ENCODE data around the gene ACSM2A. TPM values are rescaled to one million over a fixed set of nuclear protein-coding genes. Genes with fewer than 3 reads are reported as not detected.
"Not testable (repeated sequence)": the region's sequence is repeated elsewhere in the genome, so short reads cannot be mapped to it uniquely, and the experiment has no call there.

ACSM2A gene
- total RNA-seq, 2 experiments from 2014 or later: not detected

GRCh38 chr16:20531795-20532194 lies 80.5 kb downstream of the ACSM2A start:
- H3K4me3 Mint-ChIP-seq; POLR2A ChIA-PET; intact Hi-C loops (cut with micrococcal nuclease); DNase-seq; H3K4me1 Mint-ChIP-seq (ENCODE audit: low read depth); CTCF ChIA-PET; H3K27me3 Mint-ChIP-seq; H3K9me3 Mint-ChIP-seq; H3K36me3 Mint-ChIP-seq; H3K27ac Mint-ChIP-seq: not testable (repeated sequence)

GRCh38 chr16:20532284-20532792 lies 81.0 kb downstream of the ACSM2A start:
- H3K9me3 Mint-ChIP-seq: not testable (repeated sequence)

GRCh38 chr16:20536669-20537068 lies 85.3 kb downstream of the ACSM2A start:
- H3K9me3 Mint-ChIP-seq; H3K4me3 Mint-ChIP-seq; DNase-seq; H3K27me3 Mint-ChIP-seq; CTCF ChIA-PET; H3K4me1 Mint-ChIP-seq (ENCODE audit: low read depth); H3K36me3 Mint-ChIP-seq; H3K27ac Mint-ChIP-seq; POLR2A ChIA-PET; intact Hi-C loops (cut with micrococcal nuclease): not testable (repeated sequence)

More at GRCh38 chr16:20532284-20532792, 81.0 kb downstream of the ACSM2A start:
- CTCF ChIA-PET; H3K4me3 Mint-ChIP-seq; POLR2A ChIA-PET; H3K27ac Mint-ChIP-seq; intact Hi-C loops (cut with micrococcal nuclease); H3K4me1 Mint-ChIP-seq (ENCODE audit: low read depth); H3K27me3 Mint-ChIP-seq; DNase-seq; H3K36me3 Mint-ChIP-seq: not testable (repeated sequence)

Other genes starting within 250 kb of the ACSM2A start
- not detected for gene GP2, start 124.0 kb upstream of the ACSM2A start, total RNA-seq
- not detected for gene UMOD, start 98.8 kb upstream of the ACSM2A start, total RNA-seq
- gene PDILT, start 46.8 kb upstream of the ACSM2A start, total RNA-seq: not detected
- gene ACSM5, start 42.0 kb upstream of the ACSM2A start, total RNA-seq: not detected
- not detected for gene ACSM2B, start 124.8 kb downstream of the ACSM2A start, total RNA-seq
- not detected for gene ACSM1, start 246.2 kb downstream of the ACSM2A start, total RNA-seq